SU-DHL-6 (cell line): Measurements from ENCODE around the gene ELOVL6.

ENCODE experiments used
- CTCF ChIP-seq: fragments of 200-600 bp; sonication (generic); IDR thresholded peaks from one replicate; pipeline ENCODE4 v1.5.1; 2017; ENCODE audit warnings: antibody characterized with exemption, mild to moderate bottlenecking, low read length, moderate library complexity; ENCODE audit not compliant: insufficient read depth, poor library complexity, severe bottlenecking
- EZH2phosphoT487 ChIP-seq: fragments of 200-600 bp; sonication (generic), shearing (Covaris generic); conservative IDR thresholded peaks from 2 replicates; pipeline ENCODE4 v1.6.1; 2018; ENCODE audit warnings: mild to moderate bottlenecking, antibody characterized with exemption, low read length, moderate library complexity, mixed read lengths

- TF ChIP-seq CTCF (no peak), EZH2phosphoT487 (no peak)
Measured at GRCh38 chr4:110198435-110199416, at the start of gene ELOVL6.
